DMS79 treated with DMSO at 0.1 percent for 48 hours (cell line): ENCODE results near the gene TAAR6.
"Not testable (repeated sequence)": the region's sequence is repeated elsewhere in the genome, so short reads cannot be mapped to it uniquely, and the experiment has no call there.

ENCODE experiments used
- DNase-seq: peaks from one replicate; lab custom pipeline; 2025; lab: John Stamatoyannopoulos, UW

TAAR6 gene

DNA sequence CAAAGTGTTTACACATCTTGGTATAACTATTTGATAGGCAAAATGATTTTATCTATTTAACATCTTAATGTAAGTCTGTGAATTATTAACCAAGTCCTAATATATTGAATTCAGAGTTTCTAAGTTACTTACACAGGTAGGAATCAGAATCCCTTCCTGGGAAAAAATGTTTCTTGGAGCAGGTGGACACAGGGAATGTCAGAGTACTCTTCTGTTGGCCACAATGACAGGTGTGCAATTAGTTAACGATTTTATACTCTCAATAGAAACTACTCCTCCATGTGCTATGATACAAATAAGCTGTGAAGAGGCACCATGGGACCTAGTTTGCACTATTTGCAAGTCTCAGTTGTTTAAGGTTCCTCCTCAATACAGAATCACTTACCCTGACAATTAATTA lies 20.2 kb downstream of the TAAR6 start:
- DNase-seq, result no peak

DNA sequence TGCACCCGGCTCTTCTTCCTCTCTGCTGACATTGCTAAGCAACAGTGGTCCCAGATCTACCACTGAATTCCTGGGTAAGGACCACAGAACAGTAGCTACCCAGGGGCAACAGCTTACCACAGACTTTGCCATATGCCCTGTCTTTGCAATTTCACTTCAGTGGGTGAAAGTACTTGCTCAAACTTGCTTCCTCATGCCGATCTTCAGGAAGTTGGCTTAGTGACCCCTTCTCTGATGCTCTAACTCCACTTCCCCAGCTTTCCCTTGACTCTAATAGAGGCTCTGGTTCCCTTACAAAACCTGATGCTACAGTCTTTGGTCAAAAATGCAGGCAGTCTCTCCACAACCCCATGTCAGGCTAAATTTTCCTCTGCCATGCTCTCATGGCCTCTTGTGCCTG lies 22.7 kb downstream of the TAAR6 start:
- DNase-seq, result no peak

DNA sequence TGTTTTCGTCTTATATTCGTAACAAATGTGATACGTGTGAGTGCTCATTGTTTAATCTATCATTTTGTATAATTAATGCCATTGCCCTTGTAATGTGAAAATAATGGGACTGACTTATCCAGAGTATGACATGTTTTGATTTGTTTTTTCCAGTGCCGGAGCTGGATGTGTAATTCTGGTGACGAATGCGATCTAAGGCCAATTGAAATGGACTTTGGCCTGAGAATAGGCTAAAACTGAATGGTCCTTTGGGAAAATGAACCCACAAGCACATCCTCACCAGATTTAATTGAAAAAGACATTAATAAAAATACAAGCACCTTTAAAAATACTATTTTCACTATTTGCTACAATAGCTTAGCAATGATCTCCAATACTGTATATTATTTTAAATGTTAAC lies 26.1 kb downstream of the TAAR6 start:
- no peak for DNase-seq

DNA sequence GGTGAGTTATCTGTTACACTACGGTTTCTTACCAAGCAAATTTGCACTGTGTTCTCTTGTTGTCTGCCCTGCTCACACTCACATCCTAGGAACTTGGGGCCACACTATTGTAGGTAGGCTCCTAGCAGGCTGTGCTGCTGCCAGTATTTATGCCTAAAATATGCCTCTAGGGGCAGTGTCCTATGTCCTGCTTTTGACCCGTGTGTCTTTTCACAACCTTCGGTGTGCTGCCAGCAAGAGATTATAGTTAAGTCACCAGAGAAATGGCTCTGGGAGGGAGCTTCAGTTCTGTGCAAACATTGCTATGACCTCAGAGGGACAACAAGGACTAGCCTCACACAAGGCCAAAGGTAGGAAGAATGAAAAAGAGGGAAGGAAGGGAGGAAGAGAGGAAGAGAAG lies 28.4 kb downstream of the TAAR6 start:
- DNase-seq, result no peak

DNA sequence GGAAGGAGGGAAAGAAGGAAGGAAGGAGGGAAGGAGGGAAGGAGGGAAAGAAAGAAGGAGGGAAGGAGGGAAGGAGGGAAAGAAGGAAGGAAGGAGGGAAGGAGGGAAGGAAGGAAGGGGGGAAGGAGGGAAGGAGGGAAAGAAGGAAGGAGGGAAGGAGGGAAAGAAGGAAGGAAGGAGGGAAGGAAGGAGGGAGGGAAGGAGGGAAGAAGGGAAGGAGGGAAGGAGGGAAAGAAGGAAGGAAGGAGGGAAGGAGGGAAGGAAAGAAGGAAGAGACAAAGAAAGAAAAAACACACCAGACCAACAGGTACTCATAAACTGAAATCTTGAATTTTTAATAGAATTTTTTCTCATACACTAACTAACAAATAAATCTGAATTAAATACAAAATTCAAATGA lies 30.8 kb downstream of the TAAR6 start:
- DNase-seq, result not testable (repeated sequence)

DNA sequence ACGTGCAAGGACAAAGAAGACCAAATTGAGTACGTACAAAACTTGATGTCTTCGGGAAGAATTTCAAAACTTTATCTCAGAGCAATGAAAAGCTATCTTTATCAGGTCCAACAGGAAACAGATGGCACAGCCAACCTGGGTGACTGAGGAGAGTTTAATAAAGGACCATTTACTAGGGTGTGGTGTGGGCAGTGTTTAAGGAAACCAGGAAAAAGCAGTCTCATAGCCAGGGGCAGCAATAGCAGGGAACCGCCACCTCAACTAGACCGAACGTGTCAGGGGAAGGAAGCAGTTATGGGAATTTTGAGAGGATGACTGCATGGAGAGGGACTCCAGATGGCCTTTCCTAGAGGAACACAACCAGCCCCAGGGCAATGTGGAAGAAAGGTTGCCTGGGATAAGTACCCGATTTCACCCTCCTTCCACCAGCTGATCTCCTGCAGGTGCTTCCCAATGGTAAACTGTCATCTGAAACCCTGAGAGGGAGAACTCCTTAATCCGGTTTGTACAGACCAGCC lies 34.6 kb downstream of the TAAR6 start:
- DNase-seq, result no peak

DNA sequence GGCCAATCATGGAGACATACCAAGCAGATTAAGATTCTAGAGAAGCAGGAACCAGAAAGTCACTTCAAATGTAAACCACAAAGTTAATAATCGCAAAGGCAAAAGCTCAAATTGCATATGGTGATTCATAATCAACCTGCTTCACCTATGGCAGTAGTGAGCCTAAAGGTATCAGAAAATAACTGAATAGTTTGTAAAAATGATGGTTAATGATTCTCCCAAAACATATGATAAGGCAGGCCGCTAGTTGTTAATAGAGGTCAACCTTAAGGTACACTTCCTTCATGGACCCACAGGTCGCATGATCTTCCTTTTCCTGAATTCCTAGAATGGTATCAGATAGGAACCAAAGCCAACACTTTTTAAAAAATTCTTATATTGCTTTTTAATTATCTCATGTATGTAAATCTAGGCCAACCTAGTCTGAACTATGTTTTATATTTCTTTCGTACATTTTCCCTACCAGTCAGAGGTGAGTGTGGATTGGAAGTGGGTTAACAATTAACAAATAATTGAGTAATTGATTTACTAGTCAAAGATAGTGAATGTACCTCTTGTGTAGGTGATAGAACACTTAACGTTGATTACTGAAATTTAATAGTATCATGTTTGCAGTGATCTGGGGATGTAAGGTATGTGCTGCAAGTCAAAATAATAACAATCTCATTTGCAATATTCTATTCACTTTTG lies 37.6 kb downstream of the TAAR6 start:
- DNase-seq, result no peak

DNA sequence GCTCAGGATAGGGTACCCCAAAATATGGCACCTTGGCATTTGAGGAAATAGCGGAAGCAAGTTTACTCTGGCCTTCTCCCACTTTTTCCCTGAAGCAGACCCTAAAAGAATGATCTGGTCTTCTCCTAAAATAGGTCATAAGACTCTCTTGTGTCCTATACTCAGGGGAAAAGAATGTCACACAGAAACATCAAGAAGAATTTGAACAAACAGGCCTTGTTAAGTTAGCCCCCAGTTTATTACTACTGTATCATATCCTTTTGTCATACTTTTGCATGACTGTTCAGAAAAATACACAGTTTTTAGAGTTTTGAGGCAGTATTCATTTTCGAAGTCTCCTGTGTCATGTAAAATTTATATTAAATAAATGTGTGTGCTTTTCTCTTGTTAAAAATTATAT lies 41.5 kb downstream of the TAAR6 start:
- DNase-seq, result no peak

DNA sequence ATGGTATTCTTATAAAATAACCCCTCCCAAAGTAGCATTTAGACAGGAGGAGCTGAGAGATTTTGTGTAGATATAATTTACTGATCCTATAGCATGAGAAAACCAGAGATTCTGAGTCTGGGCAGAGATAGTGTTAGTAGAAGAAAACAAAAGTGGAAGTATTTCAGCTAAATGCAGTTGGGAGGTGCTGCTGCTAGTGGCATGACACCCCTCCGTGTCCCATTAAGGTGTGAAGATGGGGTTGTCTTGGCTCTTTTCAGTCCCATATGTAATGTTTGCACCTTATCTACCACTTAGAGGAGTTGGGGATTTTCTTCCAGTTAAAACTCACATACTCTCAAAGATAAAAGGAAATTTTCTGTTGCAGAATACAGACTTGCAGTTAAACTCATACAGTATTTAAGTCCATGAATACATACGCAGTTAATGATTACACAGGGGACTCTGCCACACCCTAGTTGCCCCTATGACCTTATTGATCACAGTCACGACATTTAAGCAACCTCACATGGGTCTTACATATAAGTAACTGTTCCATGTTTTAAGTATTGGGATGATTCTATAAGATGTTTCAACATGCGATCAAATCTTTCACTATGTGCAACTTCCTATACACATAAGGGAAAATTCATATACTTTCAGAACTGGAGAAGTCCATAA lies 42.5 kb downstream of the TAAR6 start:
- DNase-seq, result no peak

DNA sequence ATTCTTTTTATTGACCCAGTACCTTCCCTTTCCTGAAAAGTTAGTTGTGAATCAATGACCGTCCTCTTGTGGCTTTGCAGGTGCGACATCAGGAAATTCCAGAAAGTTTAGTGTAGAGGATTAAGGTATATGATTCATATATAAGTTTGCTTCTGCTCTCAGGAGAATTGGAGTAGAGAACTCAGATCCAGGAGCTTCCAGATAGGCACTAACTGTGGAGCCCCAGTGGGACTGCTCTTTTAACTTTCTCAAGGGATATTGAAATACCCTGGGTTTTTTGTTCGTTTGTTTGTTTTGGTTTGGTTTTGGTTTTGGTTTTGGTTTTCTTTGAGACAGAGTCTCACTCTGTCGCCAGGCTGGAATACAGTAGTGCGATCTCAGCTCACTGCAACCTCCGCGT lies 44.4 kb downstream of the TAAR6 start:
- DNase-seq, result no peak

DNA sequence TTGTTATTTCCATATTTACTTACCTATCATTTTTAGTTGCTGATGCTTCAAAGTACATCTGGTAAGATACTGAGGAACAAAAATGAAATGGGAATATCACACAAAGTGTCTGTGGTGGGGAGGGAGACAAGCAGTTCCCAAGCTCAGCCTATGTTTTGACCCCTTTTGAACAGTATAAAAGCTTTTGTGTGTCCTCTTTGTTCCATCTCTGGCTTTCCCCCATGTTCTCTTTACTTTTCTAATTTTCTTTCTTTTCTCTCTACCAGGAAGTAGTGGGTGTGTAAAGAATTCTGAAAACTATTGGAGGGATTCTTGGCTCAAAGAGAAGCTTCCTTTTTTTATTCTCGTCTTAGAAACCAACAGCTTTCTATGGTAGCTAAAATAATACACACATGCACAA lies 46.6 kb downstream of the TAAR6 start:
- DNase-seq, result no peak
